SU-DHL-6 (cell line): ENCODE data around the gene NDN.

Experiments
- EZH2phosphoT487 ChIP-seq: fragments of 200-600 bp; sonication (generic), shearing (Covaris generic); conservative IDR thresholded peaks from 2 replicates; pipeline ENCODE4 v1.6.1; 2018; ENCODE audit warnings: mild to moderate bottlenecking, antibody characterized with exemption, low read length, moderate library complexity, mixed read lengths
- TF ChIP-seq, protein P1 (sequence below): fragments of 200-600 bp; sonication (generic); IDR thresholded peaks from one replicate; pipeline ENCODE4 v1.5.1; 2017; ENCODE audit warnings: antibody characterized with exemption, mild to moderate bottlenecking, low read length, moderate library complexity; ENCODE audit not compliant: insufficient read depth, poor library complexity, severe bottlenecking

DNA sequence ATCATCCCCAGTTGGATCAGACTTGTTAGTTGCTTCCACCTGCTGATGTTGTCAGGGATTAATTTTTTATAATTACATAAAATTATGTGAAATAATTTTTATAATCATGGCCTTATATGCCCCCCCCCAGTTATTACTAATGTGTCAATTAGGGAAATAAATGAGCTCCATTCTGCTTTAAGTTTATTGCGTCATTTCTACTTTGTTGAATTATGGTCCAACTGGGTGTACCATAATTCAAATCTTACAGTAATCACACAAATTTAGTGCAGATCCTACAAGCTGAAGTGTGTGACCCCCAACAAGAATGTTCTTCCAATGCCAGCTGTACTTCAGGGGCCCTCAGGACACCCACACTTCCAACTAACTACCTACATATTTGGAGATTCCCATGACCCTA is 7.5 kb upstream of the NDN start:
- TF ChIP-seq, protein P1, sequence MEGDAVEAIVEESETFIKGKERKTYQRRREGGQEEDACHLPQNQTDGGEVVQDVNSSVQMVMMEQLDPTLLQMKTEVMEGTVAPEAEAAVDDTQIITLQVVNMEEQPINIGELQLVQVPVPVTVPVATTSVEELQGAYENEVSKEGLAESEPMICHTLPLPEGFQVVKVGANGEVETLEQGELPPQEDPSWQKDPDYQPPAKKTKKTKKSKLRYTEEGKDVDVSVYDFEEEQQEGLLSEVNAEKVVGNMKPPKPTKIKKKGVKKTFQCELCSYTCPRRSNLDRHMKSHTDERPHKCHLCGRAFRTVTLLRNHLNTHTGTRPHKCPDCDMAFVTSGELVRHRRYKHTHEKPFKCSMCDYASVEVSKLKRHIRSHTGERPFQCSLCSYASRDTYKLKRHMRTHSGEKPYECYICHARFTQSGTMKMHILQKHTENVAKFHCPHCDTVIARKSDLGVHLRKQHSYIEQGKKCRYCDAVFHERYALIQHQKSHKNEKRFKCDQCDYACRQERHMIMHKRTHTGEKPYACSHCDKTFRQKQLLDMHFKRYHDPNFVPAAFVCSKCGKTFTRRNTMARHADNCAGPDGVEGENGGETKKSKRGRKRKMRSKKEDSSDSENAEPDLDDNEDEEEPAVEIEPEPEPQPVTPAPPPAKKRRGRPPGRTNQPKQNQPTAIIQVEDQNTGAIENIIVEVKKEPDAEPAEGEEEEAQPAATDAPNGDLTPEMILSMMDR = no peak
- no peak for TF ChIP-seq EZH2phosphoT487
